Testis (tissue), 3 donors: Measurements from ENCODE around the gene JAKMIP1. TPM values are rescaled to one million over a fixed set of nuclear protein-coding genes. Genes with fewer than 3 reads are reported as not detected.

ENCODE experiments used
- DNase-seq: peaks from one replicate; pipeline ENCODE4 v3.0.0-alpha.2; 2019
- H3K27ac ChIP-seq, 2 donors: fragments of 200-600 bp; sonication (generic); one replicate each; pipeline ENCODE4 v1.5.1; 2019
- H3K27me3 ChIP-seq: fragments of 200-600 bp; sonication (generic); one replicate; pipeline ENCODE4 v1.5.1; 2019
- H3K36me3 ChIP-seq: fragments of 200-600 bp; sonication (generic); one replicate; pipeline ENCODE4 v1.5.1; 2017; ENCODE audit warnings: low read depth; ENCODE audit errors: missing control alignments
- H3K4me1 ChIP-seq: fragments of 200-600 bp; sonication (generic); one replicate; pipeline ENCODE4 v1.5.1; 2019
- H3K4me3 ChIP-seq, 2 donors: fragments of 200-600 bp; sonication (generic); one replicate each; pipeline ENCODE4 v1.5.1; 2017 to 2019
- H3K9me3 ChIP-seq: fragments of 200-600 bp; sonication (generic); one replicate; pipeline ENCODE4 v1.5.1; 2017
- CTCF ChIP-seq, 3 experiments: fragments of 450-650 bp in 2 of 3; fragments of 200-600 bp in 1 of 3; sonication (generic) in 1 of 3; IDR thresholded peaks; one replicate each; pipeline ENCODE4 v1.5.1; 2016 to 2019; ENCODE audit warnings: antibody characterized with exemption in 3 of 3, mild to moderate bottlenecking in 2 of 3, moderate library complexity in 1 of 3
- POLR2A ChIP-seq: fragments of 450-650 bp; IDR thresholded peaks from one replicate; pipeline ENCODE4 v1.6.1; 2017; ENCODE audit warnings: antibody characterized with exemption, mild to moderate bottlenecking, moderate library complexity
- WGBS, 2 donors: methylation state at CpG; one replicate each; pipeline ENCODE4 v1.1.5; 2018; 5-methylcytosine and 5-hydroxymethylcytosine counted together
- intact Hi-C: fragments of 100-400 bp; cut with DNase I; formaldehyde crosslinking; loops from one replicate; pipeline ENCODE4 v1.15.1; 2023; ENCODE audit warnings: low total_unique reads
- polyA plus RNA-seq: library from polyadenylated mRNA; stranded (reverse); fragments of 350-450 nt; fragmentation: Illumina TruSeq; extraction: RNeasy Lipid Tissue Mini Kit (QIAGEN cat#74804); gene quantifications from one replicate; pipeline ENCODE4 v1.2.3, GENCODE V29; 2014; ENCODE audit warnings: low read depth, low replicate concordance; ENCODE audit not compliant: insufficient read depth
- total RNA-seq, 2 donors: library from RNA; depleted of rRNA; stranded (reverse); fragments of >200 nt; gene quantifications; one replicate each; pipeline ENCODE4 v1.2.3, GENCODE V29; 2016

The JAKMIP1 gene
- total and polyA plus RNA-seq, 3 donors from 2014 or later = 10.7 to 18.1 (median 15.2) TPM

- no peak overlapping the region for H3K4me3 ChIP-seq
- intact Hi-C loops = no loop called here
- no peaks in the 10 kb centered on the region for H3K9me3 ChIP-seq
- H3K27me3 ChIP-seq = no peaks in the 10 kb centered on the region
- no peaks in the 10 kb centered on the region for H3K36me3 ChIP-seq
- TF ChIP-seq CTCF (IDR thresholded peaks at IDR 0.05) = no peak
- WGBS, 2 donors = 83 to 90% methylated on average over 15 of the region's 15 CpGs
- no peak for DNase-seq
- no peak overlapping the region for H3K27ac ChIP-seq
- peaks cover 5% of the 10 kb centered on the region for H3K4me1 ChIP-seq
Observed at GRCh38 chr4:6152869-6153705, 47.3 kb downstream of the JAKMIP1 start.

GRCh38 chr4:6150046-6150735 is 50.2 kb downstream of the JAKMIP1 start:
- Histone ChIP-seq H3K27ac (no peak overlapping the region), H3K4me3 (no peak overlapping the region), H3K4me1 (peaks cover 5% of the 10 kb centered on the region), H3K9me3 (no peaks in the 10 kb centered on the region), H3K36me3 (no peaks in the 10 kb centered on the region), H3K27me3 (no peaks in the 10 kb centered on the region)
- 74 to 88% methylated on average over 18 of the region's 18 CpGs for WGBS, 2 donors
- DNase-seq = no peak
- TF ChIP-seq POLR2A (no peak), CTCF (IDR thresholded peaks at IDR 0.05) (no peak)
- intact Hi-C loops = no loop called here

- H3K36me3 ChIP-seq = no peaks in the 10 kb centered on the region
- no peaks in the 10 kb centered on the region for H3K9me3 ChIP-seq
- intact Hi-C loops = no loop called here
- H3K27ac ChIP-seq = no peak overlapping the region
- H3K4me3 ChIP-seq = no peak overlapping the region
- TF ChIP-seq CTCF (IDR thresholded peaks at IDR 0.05) = no peak
- TF ChIP-seq POLR2A = no peak
- no peak for DNase-seq
- peaks cover 5% of the 10 kb centered on the region for H3K4me1 ChIP-seq
- 81 to 85% methylated on average over 20 of the region's 20 CpGs for whole genome bisulfite sequencing, 2 donors
- H3K27me3 ChIP-seq = no peaks in the 10 kb centered on the region
Observed at GRCh38 chr4:6148506-6149205, 51.7 kb downstream of the JAKMIP1 start.

GRCh38 chr4:6147441-6147840 is 52.9 kb downstream of the JAKMIP1 start:
- no peaks in the 10 kb centered on the region for H3K9me3 ChIP-seq
- intact Hi-C loops = no loop called here
- no peak overlapping the region for H3K4me3 ChIP-seq
- TF ChIP-seq POLR2A (no peak), CTCF (IDR thresholded peaks at IDR 0.05) (no peak)
- no peak overlapping the region for H3K27ac ChIP-seq
- H3K27me3 ChIP-seq = no peaks in the 10 kb centered on the region
- 85 to 92% methylated on average over 6 of the region's 6 CpGs for WGBS, 2 donors
- no peaks in the 10 kb centered on the region for H3K36me3 ChIP-seq
- DNase-seq = no peak
- peaks cover 5% of the 10 kb centered on the region for H3K4me1 ChIP-seq
